T-helper 1 cell (primary cell): ENCODE measurements around the gene TEX26.

Experiments
- DNase-seq, 5 donors: peaks; one replicate each; pipeline ENCODE4 v3.0.0-alpha.2; 2012 to 2020

Gene TEX26

DNA sequence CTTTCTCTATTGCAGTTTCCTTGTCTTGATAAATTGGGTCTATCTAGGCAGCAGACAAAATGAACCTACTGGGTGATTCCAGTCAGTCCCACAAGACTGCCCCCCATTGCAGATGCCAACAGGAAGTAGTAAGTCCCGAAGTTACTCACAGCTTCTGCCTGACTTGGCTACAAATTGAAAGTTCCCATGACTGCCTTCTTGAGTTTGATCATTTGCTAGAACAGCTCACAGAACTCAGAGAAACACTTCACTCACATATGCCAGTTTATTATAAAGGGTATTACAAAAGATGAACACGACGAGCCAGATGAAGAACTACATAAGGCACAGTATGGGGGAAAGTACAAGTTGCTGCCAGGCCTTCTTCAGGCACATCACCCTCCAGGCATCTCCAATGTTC is 50.0 kb downstream of the TEX26 start:
- peak in 1 of 5 donors; percentile 6 for DNase-seq

DNA sequence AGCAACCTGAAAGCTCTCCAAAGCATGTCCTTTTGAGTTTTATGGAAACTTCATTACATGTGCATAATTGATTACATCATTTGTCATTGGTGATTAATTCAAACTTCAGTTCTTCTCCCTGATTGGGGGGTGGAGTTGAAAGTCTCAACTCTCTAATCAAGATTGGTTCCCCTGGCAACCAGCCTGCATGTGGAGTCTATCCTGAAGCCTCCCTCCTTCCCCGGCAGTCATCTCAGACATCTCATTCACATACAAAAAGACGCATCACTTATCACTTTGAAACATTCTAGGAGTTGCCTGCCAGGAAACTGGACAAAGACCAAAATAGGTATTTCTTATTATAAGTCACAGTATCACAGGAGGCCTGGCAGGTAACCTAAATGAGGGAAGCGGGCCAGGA is 50.5 kb downstream of the TEX26 start:
- DNase-seq: no peak

DNA sequence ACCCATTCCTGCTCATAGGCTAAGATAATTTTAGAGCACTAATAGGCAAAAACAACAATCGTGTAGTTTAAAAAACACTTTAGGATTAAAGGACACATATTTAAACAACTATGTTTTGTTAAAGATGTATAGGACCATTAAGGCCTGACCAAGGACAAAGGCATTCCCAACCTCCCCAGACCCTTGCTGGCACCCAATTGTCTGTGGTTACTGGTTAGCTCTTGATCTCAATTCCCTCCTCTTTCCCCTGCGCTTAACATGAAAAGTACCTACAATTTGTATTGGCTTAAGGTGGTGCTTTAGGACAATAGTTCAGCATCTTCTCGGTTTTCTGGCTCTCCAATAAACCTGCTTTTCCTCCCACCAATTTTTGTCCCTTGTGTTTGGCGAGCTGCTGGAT is 51.0 kb downstream of the TEX26 start:
- no peak for DNase-seq

DNA sequence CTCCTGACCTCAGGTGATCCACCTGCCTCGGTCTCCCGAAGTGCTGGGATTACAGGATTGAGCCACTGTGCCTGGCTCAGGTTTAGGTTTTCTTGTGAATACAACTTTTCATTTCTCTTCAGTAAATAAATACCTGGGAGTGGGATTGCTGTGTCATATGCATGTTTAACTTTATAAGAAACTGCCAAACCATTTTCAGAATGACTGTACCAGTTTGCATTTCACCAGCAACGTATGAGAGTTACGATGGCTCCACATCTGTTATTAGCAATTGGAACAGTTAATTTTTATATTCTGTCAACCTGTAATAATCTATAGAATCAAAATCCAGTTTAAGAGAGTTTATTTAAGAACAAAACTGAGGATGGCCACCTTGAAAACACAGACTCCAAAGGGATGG is 52.2 kb downstream of the TEX26 start:
- peak in 1 of 5 donors; percentile 28 for DNase-seq

DNA sequence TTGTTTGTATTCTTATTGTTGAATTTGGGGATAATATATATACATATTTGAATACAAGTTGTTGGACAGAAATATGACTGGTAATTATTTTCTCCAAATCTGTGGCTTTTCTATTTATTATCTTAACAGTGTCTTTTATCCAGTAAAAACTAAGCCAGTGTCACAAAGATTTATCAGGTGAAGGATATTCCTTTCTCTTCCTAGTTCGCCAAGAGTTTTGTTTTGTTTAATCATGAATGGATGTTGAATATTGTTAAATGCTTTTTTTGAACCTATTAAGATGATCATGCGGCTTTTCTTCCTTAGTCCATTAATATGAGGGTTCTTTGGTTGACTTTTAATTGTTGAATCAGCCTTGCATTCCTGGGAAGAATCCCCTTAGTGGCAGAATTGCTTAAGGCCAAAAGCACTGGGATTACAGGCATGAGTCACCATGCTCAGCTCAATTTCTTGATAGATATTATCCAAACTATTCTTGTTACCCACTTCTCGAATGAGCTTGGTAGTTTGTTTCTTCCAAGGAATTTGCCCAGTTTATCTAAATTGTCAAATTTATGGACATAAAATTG is 53.3 kb downstream of the TEX26 start:
- DNase-seq: no peak

DNA sequence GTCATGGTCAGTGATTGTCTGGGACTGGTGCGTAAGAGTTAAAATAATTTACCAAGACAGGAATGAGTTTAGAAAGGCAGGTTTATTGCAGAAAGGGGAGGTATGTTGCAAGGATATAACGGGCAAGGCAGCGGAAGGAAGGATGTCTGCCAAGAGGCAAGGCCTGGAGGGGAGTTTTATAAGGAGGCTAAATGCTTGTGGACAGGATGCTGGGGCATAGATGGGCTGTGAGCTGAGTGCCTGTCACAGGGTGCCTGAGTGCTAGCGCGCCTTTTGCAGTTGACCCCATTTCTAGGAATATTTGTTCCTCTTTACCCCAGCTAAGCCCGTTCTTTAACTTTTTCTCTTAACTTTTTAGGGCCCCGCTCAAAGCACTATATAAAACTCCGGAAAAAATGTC is 58.7 kb downstream of the TEX26 start:
- no peak for DNase-seq

DNA sequence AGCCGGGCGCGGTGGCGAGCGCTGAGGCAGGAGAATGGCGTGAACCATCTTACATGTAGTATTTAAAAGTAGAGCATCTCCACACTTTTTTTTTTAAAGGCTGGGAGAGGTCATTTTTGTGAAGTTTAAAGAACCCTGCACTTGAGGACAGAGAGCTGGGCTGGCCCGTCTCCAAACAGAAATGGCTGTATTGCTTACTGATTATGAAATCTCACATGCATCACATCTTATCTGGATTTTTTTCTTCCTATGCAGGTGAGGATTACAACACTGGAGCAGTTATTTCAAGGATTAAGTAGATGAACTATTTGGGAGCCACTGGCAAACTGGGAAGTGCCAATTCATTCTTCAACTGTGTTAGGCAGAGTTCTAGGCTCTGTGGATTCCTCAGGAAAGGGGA is 59.5 kb downstream of the TEX26 start:
- no peak for DNase-seq

DNA sequence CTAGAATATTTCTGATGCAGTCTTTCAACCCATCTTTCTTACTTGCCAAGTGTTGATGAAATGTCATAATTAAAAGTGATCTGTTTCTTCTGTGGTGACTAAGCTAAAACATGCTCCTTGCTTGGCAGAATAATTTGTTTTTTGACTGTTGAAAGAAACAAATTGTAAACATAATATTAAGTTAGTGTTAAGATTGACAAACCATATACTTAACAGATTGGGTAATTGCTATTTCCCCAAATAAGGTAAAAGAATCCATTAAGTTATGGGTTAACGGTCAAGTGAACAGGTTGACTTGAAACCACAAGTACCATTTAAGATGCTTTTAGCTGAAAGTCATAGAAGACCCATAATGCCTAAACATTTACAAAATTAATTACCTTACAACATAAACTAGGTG is 62.9 kb downstream of the TEX26 start:
- DNase-seq: no peak

DNA sequence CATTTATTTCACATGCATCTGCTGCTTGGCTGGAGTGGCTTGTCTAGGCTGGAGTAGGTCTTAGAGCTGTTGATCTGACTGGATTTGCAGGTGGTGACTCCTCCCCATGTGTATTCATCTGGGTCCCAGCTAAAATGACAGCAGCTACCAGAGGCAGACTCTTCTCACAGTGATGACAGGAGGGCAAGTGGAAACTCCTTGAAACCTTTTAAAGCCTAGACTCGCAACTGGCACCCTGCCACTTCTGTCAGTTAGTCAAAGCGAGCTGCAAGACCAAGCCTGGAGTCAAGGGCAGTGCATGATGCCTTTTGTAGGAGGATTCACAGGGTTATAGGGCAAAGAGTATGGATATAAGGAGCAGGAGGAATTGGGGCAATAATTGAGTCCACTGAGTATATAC is 65.2 kb downstream of the TEX26 start:
- no peak for DNase-seq

DNA sequence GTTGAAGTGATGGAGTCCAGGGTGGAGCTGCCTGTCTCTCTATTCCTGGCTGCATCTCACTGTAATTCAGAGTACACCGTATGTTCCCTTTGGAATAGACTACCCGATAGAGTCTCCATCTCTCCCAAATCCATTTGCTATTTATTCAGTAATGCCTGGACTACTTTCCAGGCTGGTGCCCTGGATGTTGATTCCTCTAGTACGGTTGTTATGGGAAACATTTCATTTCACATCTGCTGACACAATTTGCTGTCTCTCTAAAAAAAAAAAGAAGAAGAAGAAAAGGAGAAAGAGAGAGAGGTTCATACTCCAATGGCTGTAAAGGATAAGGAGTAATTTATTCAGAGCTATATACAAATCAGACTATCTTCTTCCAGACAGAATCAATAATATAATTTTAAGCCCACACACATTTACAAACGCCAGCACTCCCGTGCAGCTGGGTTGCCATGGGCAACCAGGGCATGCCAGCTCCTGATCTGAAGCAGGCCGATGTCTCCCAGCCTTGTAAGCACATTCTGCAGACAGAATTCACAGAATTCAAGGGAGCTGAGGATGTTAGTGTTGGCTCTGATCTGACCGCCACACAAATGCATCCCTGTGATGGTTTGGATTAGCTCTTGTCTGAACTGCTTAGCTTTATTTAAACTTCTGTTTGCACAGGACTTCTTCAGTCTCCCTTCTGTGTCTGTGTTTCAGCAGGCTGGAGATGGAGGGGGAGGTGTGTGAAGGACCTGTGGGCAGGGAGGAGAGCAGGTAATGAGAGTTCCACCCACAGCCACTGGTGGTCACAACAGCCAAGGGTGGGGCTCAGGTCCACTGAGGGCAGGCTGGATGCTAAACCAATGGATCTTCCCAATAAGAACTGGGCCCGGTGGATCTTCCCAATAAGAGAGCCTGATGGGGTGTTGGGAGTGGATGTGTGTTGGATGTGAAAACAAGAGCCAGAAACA is 66.0 kb downstream of the TEX26 start:
- DNase-seq: no peak

DNA sequence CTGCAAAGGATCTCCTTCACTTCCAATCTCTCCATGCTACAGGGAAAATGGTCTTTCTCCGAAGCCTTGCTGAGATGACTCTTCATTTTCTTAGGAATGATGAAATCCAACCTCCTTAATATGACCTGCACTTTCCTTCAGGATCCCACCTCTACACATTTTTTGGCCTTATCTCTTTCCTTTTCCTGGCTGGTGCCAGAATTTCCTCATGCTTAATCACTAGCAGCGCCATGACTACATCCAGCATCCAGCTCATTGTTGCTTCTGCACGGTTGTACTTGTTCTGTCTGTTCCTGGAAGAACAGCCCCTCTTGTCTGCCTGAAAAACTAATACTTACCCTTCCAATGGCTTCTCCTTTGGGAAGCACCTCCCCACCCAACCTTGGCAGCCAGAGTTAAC is 68.4 kb downstream of the TEX26 start:
- no peak for DNase-seq

DNA sequence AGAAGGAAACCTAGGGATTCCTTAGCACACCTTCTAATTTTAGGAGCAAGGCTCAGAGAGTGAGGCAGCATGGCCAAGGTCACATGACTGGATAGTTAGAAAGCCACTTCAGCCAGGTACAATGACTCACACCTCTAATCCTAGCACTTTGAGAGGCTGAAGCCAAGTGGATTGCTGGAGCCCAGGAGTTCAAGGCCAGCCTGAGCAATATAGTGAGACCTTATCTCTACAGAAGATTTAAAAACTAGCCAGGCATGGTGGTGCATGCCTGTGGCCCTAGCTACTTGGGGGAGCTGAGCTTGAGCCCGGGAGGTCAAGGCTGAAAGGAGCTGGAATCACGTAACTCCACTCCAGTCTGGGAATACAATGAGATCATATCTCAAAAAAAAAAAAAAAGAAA is 69.2 kb downstream of the TEX26 start:
- DNase-seq: no peak

DNA sequence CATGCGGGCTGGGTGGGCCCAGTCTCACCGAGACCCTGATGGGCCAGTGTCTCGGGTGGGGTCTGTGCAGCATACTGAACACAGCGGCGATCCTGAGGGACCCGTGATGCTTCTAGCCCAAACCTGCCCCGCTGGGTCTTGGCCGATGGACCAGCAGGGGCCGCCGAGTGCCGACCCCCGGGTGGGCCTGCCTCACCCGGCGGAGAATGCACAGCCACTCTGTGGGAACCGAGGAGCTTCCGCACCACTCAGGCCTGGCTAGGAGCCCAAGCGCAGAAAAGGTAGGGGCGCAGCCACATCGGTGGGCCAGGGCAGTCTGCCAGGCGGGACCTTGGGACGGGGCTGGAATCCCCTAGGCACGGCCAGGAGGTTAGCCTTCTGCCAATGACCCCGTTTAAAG is 72.6 kb downstream of the TEX26 start:
- no peak for DNase-seq

DNA sequence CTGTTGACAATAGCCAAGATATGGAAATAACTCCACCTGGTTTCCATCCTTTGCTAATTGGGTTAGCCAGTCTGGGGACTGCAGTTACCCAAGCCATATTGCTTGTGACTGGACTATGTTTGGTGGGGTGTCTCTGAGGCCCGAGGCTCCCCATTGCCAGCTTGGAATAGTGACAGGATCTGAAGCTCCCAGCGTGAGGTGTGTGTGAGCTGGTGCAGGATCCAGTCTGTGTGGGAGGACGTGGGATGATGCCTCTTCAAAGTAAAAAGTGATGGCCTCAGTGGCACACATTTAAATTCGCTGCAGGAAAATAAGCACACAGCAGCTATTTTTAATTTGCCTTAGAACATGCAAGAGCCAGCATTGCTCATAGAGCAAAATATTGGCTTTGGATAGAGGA is 75.0 kb downstream of the TEX26 start:
- DNase-seq: no peak

DNA sequence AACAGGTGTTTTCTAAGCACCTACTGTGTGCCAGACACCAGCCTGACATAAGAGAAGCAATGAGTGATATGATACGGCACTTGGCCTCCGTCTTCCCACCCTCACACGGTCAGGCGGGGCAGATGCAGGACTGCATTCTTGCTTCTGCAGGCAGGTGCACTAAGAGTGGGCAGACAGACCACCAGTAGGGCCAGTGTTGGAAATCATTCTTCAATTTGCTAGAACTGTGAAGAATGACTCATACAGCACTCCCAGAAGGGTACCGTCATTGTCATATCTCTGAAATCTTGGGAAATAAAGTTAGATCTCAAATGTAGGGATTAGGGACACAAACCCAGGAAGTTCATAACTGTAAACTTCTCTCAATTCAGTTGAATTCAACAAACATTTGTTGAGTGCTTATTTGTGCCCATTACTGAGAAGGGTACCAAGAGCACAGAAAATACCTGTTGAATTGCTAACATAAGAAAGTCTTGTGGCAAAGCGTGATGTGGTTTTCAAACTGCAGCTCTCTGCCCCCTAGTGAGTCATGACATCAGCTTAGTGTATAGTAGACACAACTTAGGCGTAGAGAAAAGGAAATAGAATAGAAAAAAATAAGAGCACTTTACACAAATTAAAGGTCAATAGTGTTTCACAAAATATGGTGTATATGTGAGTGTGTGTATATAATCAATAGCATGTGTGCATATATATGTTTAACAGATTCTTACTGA is 76.1 kb downstream of the TEX26 start:
- DNase-seq: peak in 1 of 5 donors; percentile 9

DNA sequence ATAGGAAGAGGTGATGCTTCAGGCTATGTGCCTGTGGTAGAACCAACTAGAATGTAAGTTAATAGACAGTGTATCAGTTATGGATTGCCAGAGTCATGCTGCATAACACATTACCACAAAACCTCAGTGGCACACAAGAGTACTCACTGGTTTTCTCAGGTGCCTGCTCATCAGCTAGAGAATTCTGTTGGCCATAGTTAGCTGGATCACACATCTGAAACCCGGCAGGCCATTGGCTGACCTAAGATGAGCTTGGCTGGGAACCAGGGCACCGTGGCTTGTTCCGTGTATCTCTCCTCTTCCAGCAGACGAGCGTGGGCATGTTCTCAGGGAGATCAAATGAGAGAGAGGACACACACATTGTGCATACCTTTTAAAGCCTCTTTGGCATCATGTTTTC is 76.7 kb downstream of the TEX26 start:
- DNase-seq: no peak

DNA sequence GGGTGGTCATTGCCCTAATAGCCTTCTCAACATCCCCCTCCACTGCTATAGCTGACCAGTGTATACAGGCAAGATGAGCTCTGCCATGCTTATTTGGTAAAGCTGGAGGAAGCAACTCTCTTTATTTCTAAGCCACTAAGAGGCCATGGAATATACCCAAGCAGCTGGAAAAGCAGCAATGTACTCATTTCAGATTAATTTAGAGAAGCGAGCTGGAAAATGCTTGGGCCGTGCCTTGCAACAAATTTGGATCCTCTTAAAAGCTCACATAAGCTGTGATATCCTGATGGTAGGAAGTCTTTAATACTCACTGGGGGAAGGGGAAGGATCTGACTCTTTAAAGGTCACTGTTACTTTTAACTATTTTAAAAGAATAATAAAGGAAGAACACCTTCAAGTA is 77.8 kb downstream of the TEX26 start:
- no peak for DNase-seq

DNA sequence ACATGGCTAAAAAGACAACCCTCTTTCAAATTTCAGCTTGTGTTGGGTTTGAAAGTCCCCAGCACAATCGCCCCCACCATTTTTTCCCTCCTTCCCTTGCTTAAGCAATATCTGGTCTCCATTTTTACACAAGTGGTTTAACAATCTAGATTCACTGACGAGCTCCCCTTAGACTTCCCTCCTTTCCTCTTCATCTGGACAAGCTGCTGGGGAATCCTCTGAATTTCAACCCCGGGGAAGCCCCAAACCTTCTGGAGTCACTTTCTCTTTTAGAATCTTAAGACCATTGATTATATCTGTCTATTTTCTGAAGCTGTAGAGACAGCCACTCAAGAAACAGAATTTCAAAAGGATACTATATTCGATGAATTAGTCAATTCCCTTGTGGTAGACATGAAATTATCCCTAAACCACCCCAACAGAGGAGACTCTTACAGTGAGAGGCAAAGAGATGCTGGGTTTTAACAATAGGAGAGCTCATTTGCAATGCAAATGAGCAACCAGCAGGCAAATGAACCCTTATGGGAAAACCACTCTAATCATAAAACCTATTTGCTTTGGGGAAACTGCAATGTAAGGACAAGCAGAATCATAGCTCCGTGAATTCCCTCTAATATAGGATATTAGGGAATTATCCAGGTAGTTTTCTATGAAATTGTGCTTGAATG is 78.9 kb downstream of the TEX26 start:
- DNase-seq: no peak

DNA sequence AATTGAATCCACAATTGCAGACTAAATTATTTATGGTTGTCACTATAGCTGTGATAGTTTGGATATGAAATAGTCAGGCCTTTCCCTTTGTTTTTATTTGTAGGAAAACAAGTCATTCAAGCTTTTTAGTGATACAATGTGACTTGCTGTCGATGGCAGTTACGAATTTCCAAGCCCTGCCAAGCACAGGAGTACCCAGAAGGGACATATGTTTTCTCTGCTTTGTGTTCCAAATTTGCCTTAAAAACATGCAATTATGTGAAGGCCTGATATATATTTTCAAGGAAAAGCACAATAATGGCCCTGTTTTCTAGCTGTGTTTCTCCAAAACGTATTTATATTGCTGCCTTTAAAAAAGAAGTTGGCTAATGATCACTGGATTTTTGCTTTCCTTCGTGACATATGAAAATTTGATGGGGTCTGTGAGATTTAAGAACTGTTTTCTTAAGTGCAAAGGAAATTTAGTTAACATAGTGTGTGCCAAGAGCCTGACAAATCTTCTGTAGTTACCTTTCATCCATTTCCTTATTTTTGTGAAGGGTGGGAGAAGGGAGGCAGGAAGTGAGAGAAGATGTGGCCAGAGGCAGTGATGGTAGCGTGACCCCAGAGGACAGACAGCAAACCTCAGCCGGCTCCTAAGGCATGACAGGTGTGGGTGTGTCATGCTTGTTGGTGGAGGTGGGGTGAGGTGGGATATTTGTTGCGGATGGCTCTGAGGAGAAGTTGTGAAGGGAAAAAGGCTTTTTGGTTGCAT is 79.6 kb downstream of the TEX26 start:
- DNase-seq: no peak

DNA sequence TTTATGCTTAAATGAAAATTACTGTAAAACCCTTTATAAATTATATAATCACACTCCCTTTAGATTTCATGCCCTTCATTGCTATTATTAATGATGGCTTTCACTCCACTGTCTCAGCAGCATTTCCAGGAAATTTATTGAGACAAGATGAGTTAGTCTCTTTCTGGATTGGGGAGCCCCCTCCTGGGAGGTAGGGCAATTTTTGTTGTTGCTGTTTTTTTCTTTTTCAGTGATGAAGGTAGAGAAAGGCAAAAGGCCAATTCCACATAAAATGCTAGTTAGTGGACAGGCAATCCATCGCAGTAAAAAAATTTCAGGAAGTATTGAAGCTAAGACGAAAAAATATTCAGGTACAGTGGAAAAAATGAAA is 80.2 kb downstream of the TEX26 start:
- DNase-seq: no peak

DNA sequence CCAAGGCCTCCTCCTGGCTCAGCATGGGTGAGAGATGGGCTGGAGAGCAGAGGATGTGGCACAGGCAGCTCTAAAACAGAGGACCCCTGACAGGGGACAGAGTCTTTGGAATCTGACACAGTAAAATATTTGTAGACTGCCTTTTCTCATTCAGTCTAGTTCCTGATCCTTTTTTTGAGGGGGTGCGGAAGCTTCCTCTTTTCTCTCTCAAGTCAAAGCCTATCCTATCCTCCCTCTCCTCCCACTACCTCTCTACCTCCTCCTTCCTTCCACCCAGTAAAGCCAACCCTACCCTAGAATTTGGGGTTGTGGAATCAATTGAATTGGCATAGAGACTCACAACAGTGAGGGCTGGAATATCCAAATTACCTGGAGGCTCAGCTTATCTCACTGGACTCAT is 82.0 kb downstream of the TEX26 start:
- no peak for DNase-seq

DNA sequence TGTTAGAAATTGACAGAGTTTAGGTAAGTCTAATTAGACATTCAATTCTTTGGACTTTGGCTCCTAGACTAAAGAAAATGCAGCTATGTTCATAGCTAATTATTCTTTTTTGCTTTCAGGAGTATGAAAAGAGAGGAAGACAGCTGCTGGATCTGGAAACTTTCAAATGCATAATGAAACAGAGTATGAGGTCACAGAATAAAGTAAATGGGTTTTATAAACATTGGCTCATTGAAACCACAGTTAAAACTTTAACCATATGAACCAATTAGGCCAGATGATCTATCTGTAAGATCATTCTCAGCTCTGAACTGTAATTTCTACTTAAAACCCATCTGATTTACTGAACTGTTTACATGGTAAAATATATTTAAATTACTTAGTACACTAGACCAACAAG is 82.7 kb downstream of the TEX26 start:
- DNase-seq: no peak
